GM12878 (cell line): ENCODE data around the gene MBIP. TPM values are rescaled to one million over a fixed set of nuclear protein-coding genes. Genes with fewer than 3 reads are reported as not detected.

ENCODE experiments used
- ATAC-seq: fragments of 200-7000 bp; cut with Tn5 transposase; 3 replicates; pipeline ENCODE4 v1.9.1; 2020; ENCODE audit warnings: mild to moderate bottlenecking, moderate library complexity
- Bru-seq: library from RNA; stranded (reverse); fragments of 400-500 nt; gene quantifications from one replicate; lab custom pipeline; 2021; lab: Mats Ljungman, UMichigan
- BruChase-seq, 2 experiments: library from RNA; stranded (reverse); fragments of 400-500 nt; gene quantifications; one replicate each; lab custom pipeline; 2021; lab: Mats Ljungman, UMichigan
- BruUV-seq: library from RNA; stranded (reverse); fragments of 400-500 nt; replicated peaks from 2 replicates; lab custom pipeline; 2021; lab: Mats Ljungman, UMichigan
- CTCF ChIA-PET: fragments of 300-600 bp; sonication (Branson Sonifier 250); formaldehyde crosslinking; extraction: SDS; loops from one replicate; lab custom pipeline; 2021; ENCODE audit warnings: inconsistent platforms; lab: Yijun Ruan, JAX
- POLR2A ChIA-PET: fragments of 350-600 bp; formaldehyde crosslinking; extraction: SDS; loops from one replicate; lab custom pipeline; 2021; ENCODE audit warnings: inconsistent platforms; lab: Charles Lee
- RAD21 ChIA-PET: fragments of 300-600 bp; sonication (Branson Sonifier 250); formaldehyde crosslinking; loops from one replicate; lab custom pipeline; 2023; ENCODE audit warnings: antibody characterized with exemption; ENCODE audit not compliant: unreplicated experiment; lab: Charles Lee
- SMC1A ChIA-PET: fragments of 300-600 bp; sonication (Branson Sonifier 250); formaldehyde crosslinking; loops from one replicate; lab custom pipeline; 2023; ENCODE audit not compliant: unreplicated experiment, uncharacterized antibody; lab: Charles Lee
- DNase-seq: peaks from one replicate; pipeline ENCODE4 v3.0.0-alpha.2; 2011; ENCODE audit warnings: low read depth, low spot score
- FAIRE-seq: peaks from 3 replicates; lab custom pipeline; 2011; peaks lifted over from hg19 to GRCh38; lab: Jason Lieb, UNC
- H2AFZ ChIP-seq: 2 replicates; pipeline ENCODE4 v1.6.0; 2011; ENCODE audit warnings: low read depth, low read length, control low read depth; ENCODE audit not compliant: control insufficient read depth
- H3K27ac ChIP-seq: 2 replicates; pipeline ENCODE4 v1.5.1; 2011; ENCODE audit warnings: control low read depth; ENCODE audit not compliant: control insufficient read depth, insufficient read depth
- H3K27me3 ChIP-seq, 2 experiments: replicated peaks in 1 of 2; 2 replicates each; pipeline versions ENCODE4 v1.6.0 to v1.6.1; 2011; ENCODE audit warnings: low read length in 1 of 2; ENCODE audit not compliant: control insufficient read depth in 2 of 2, insufficient read depth in 2 of 2
- H3K36me3 ChIP-seq, 2 experiments: 2 replicates each; pipeline ENCODE4 v1.5.1; 2011; ENCODE audit warnings: low read length in 1 of 2; ENCODE audit not compliant: control insufficient read depth in 2 of 2, insufficient read depth in 2 of 2
- H3K4me1 ChIP-seq: 2 replicates; pipeline ENCODE4 v1.6.1; 2011; ENCODE audit warnings: mild to moderate bottlenecking, low read length, moderate library complexity, mixed read lengths; ENCODE audit not compliant: control insufficient read depth, insufficient read depth
- H3K4me2 ChIP-seq: 2 replicates; pipeline ENCODE4 v1.6.0; 2011; ENCODE audit warnings: control low read depth; ENCODE audit not compliant: control insufficient read depth, insufficient read depth
- H3K4me3 ChIP-seq: fragments of 200-600 bp; sonication (generic); 2 replicates; pipeline ENCODE4 v1.5.1; 2016
- H3K79me2 ChIP-seq: 2 replicates; pipeline ENCODE4 v1.6.0; 2011; ENCODE audit warnings: low read length; ENCODE audit not compliant: control insufficient read depth, insufficient read depth
- H3K9ac ChIP-seq: 2 replicates; pipeline ENCODE4 v1.8.0; 2011; ENCODE audit warnings: low read length, control low read depth, mixed read lengths; ENCODE audit not compliant: control insufficient read depth, insufficient read depth
- H3K9me3 ChIP-seq: replicated peaks from 3 replicates; pipeline ENCODE4 v1.5.1; 2011; ENCODE audit warnings: mild to moderate bottlenecking, low read length; ENCODE audit not compliant: control insufficient read depth, insufficient read depth
- H4K20me1 ChIP-seq: 2 replicates; pipeline ENCODE4 v1.6.0; 2011; ENCODE audit not compliant: control insufficient read depth, insufficient read depth
- ATF3 ChIP-seq: IDR thresholded peaks from 2 replicates; pipeline ENCODE4 v1.6.1; 2011; ENCODE audit warnings: low read depth, mild to moderate bottlenecking, low read length, moderate library complexity, borderline replicate concordance; ENCODE audit errors: extremely low read depth
- BHLHE40 ChIP-seq, 2 experiments: fragments of 450-650 bp in 1 of 2; IDR thresholded peaks; 2 replicates each; pipeline ENCODE4 v1.6.1; 2011 to 2017; ENCODE audit warnings: low read depth in 2 of 2, borderline replicate concordance in 1 of 2, improper control_type of control experiment in 1 of 2, low read length in 1 of 2, mild to moderate bottlenecking in 1 of 2
- CHD1 ChIP-seq: IDR thresholded peaks from 2 replicates; pipeline ENCODE4 v1.6.1; 2012; ENCODE audit warnings: low read depth, low read length, improper control_type of control experiment
- DPF2 ChIP-seq: fragments of 450-650 bp; IDR thresholded peaks from 2 replicates; pipeline ENCODE4 v1.6.1; 2017; ENCODE audit warnings: mild to moderate bottlenecking
- EGR1 ChIP-seq, 2 experiments: IDR thresholded peaks; 1 replicate in 1 of 2; 2 replicates in 1 of 2; pipeline ENCODE4 v1.6.1; 2011 to 2012; ENCODE audit warnings: low read depth in 2 of 2, low read length in 2 of 2, borderline replicate concordance in 1 of 2, mild to moderate bottlenecking in 1 of 2, moderate library complexity in 1 of 2
- KDM1A ChIP-seq: fragments of 200-600 bp; sonication (generic); IDR thresholded peaks from 2 replicates; pipeline ENCODE4 v1.6.1; 2016; ENCODE audit warnings: borderline replicate concordance
- NR2C2 ChIP-seq: IDR thresholded peaks from 2 replicates; pipeline ENCODE4 v1.6.1; 2011; ENCODE audit warnings: borderline replicate concordance, low read depth; ENCODE audit not compliant: control insufficient read depth, insufficient read length
- PBX3 ChIP-seq: IDR thresholded peaks from 2 replicates; pipeline ENCODE4 v1.6.1; 2011; ENCODE audit warnings: mild to moderate bottlenecking, low read depth, low read length, moderate library complexity; ENCODE audit not compliant: insufficient replicate concordance
- SMAD5 ChIP-seq: IDR thresholded peaks from 2 replicates; pipeline ENCODE4 v1.6.1; 2016; ENCODE audit warnings: antibody characterized with exemption, low read depth
- SP1 ChIP-seq: IDR thresholded peaks from one replicate; pipeline ENCODE4 v1.6.1; 2011; ENCODE audit warnings: low read depth, low read length
- SRF ChIP-seq, 2 experiments: IDR thresholded peaks; 2 replicates each; pipeline ENCODE4 v1.6.1; 2011; ENCODE audit warnings: low read depth in 2 of 2, low read length in 2 of 2, mild to moderate bottlenecking in 1 of 2, moderate library complexity in 1 of 2
- SUZ12 ChIP-seq: fragments of 200-600 bp; sonication (generic); IDR thresholded peaks from one replicate; pipeline ENCODE4 v1.6.1; 2018; ENCODE audit warnings: antibody characterized with exemption, mild to moderate bottlenecking; ENCODE audit not compliant: unreplicated experiment
- YY1 ChIP-seq: IDR thresholded peaks from 2 replicates; pipeline ENCODE4 v1.6.1; 2011; ENCODE audit warnings: low read depth, mild to moderate bottlenecking, low read length
- WGBS: methylation state at CpG from one replicate; pipeline ENCODE4 v1.1.6; 2016; ENCODE audit warnings: low lambda C conversion rate; ENCODE audit not compliant: insufficient replicate concordance, insufficient coverage; ENCODE audit errors: missing lambda C conversion rate; 5-methylcytosine and 5-hydroxymethylcytosine counted together
- in situ Hi-C: fragments of 300-500 bp; cut with MboI; formaldehyde crosslinking; loops from 9 replicates; pipeline ENCODE4 v1.14.3; 2018; ENCODE audit warnings: mixed read lengths
- intact Hi-C: fragments of 100-400 bp; cut with micrococcal nuclease; formaldehyde crosslinking; loops from one replicate; pipeline ENCODE4 v1.14.2; 2022; ENCODE audit not compliant: unreplicated experiment
- long read RNA-seq, 2 experiments: library from polyadenylated mRNA; unstranded; transcript quantifications; one replicate each; pipeline ENCODE4 v2.0.0, GENCODE V29; 2019 to 2020
- polyA minus RNA-seq, 3 experiments: library from RNA; depleted of rRNA, polyadenylated mRNA; stranded (reverse); fragments of >200 nt; gene quantifications; 2 replicates each; pipeline ENCODE4 v1.2.3, GENCODE V29; 2011
- polyA plus RNA-seq, 11 experiments: library from polyadenylated mRNA; depleted of rRNA in 4 of 11; unstranded in 6 of 11; stranded (reverse) in 5 of 11; fragments of >200 nt; fragmentation: Nextera tagmentation in 4 of 11; fragmentation: Illumina TruSeq in 1 of 11; extraction: Ambion mirVana in 4 of 11; extraction: Trizol in 1 of 11; gene quantifications; 1 replicate in 1 of 11; 2 replicates in 10 of 11; pipeline versions ENCODE4 v1.2.1 to v1.2.3, GENCODE V29; 2011 to 2016; ENCODE audit warnings: inconsistent platforms in 2 of 11, missing spikeins in 2 of 11, low read depth in 1 of 11
- total RNA-seq, 4 experiments: library from RNA; depleted of rRNA in 3 of 4; stranded (reverse); fragments of >200 nt in 3 of 4; fragmentation: Illumina TruSeq in 1 of 4; extraction: Trizol in 1 of 4; gene quantifications; 2 replicates each; pipeline versions ENCODE4 v1.2.1 to v1.2.3, GENCODE V29; 2013 to 2021
- TF ChIP-seq, protein P1 (sequence below): fragments of 450-650 bp; IDR thresholded peaks from 2 replicates; pipeline ENCODE4 v1.6.1; 2016; ENCODE audit warnings: mild to moderate bottlenecking

Gene MBIP
- total RNA-seq (2013; cell fraction: nucleolus; rRNA removed): 41.6 and 43.2 TPM in 2 replicates
- total RNA-seq (2014; rRNA removed) (8.1 and 9.0 TPM in 2 replicates), total RNA-seq (2014; rRNA removed; fragmentation: Illumina TruSeq; extraction: Trizol) (17.4 and 20.1 TPM in 2 replicates), total RNA-seq (2021) (17.5 and 21.5 TPM in 2 replicates), polyA plus RNA-seq (2011; rRNA removed) (33.7 and 56.7 TPM in 2 replicates), polyA plus RNA-seq (2014; fragmentation: Illumina TruSeq; extraction: Trizol) (36.4 and 46.9 TPM in 2 replicates), polyA plus RNA-seq (2014; fragmentation: Nextera tagmentation; extraction: Ambion mirVana) (10 to 100 TPM; 31.3 to 43.5 TPM), polyA plus RNA-seq (2014; rRNA removed) (19.2 and 21.6 TPM in 2 replicates), polyA plus RNA-seq (2016; fragmentation: Nextera tagmentation; extraction: Ambion mirVana) (10 to 100 TPM; 33.0 to 35.8 TPM), polyA minus RNA-seq (2011; rRNA and poly(A)+ RNA removed) (17.1 and 23.0 TPM in 2 replicates), Bru-seq, nascent RNA (percentile 92 among the genes with signal in this experiment), BruChase-seq, experiment 1, labeled RNA remaining after a 6-hour chase (percentile 73 among the genes with signal in this experiment), BruChase-seq, experiment 2, labeled RNA remaining after a 2-hour chase (percentile 83 among the genes with signal in this experiment)
- polyA plus RNA-seq (2011; ENCODE audit: low read depth): 10.4 TPM
- 12.8 and 14.7 TPM in 2 replicates for polyA plus RNA-seq (2011; cell fraction: cytosol; rRNA removed)
- 21.7 and 30.6 TPM in 2 replicates for polyA plus RNA-seq (2011; cell fraction: nucleus; rRNA removed)
- 20.7 and 21.4 TPM in 2 replicates for polyA plus RNA-seq (2012)
- polyA minus RNA-seq (2011; cell fraction: cytosol; rRNA and poly(A)+ RNA removed): 7.6 and 9.1 TPM in 2 replicates
- polyA minus RNA-seq (2011; cell fraction: nucleus; rRNA and poly(A)+ RNA removed): 29.9 and 30.5 TPM in 2 replicates
- long read RNA-seq, experiment 1, transcript MBIP-201 (9 exons, 1,586 nt): minor isoform, 5 of 20 reads
- long read RNA-seq, experiment 1, transcript MBIP-203 (9 exons, 1,648 nt): major isoform, 13 of 20 reads
- long read RNA-seq, experiment 1, partial matches to known transcripts: 0 of 20 reads
- long read RNA-seq, experiment 1, other reads (novel, unspliced or antisense): 2 of 20 reads
- long read RNA-seq, experiment 2, transcript MBIP-203 (9 exons, 1,648 nt): major isoform, 110 of 150 reads
- long read RNA-seq, experiment 2, transcript MBIP-202 (8 exons, 1,449 nt): minor isoform, 6 of 150 reads
- long read RNA-seq, experiment 2, transcript MBIP-201 (9 exons, 1,586 nt): minor isoform, 18 of 150 reads
- long read RNA-seq, experiment 2, partial matches to known transcripts: 3 of 150 reads
- long read RNA-seq, experiment 2, other reads (novel, unspliced or antisense): 11 of 150 reads

DNA sequence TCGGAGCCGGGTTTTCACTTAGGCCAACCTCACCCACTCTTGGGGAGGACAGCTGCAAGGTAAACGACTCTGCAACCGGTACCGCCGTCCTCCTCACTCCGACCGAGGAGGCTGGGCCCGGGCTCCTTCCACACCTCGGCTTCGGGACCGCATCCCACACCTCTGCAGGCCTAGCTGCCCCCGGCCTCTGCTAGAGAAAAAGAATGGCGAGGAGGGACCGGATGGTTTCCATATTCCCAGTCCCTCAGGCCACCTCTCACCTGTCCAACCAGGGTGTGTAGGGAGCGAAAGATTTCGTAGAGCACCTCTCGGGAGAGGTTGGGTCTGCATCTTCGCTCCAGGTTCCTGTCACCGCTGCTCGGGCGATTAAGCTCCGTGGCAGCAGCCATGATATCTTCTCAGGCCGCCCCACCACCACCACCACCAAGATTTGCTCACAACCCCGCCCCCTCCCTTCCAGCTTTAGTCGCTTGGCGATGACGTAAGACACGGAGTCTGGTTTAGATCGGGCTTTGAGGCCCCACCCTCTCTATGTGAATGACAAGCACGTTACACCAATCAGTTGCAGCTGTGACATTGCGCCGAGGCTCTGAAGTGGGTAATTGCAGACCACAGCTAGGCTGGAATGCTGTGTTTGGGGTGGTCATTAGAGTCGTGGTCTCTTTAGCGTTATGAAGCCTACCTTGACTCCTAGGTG is at the start of gene MBIP:
MBIP (minus strand) TSS at position 438 of the 697 bp plus-strand sequence; CDS start at position 389, 49 bp downstream.
- Histone ChIP-seq H3K4me1 (peaks cover 4% of the 10 kb centered on the region; the same call in 1 of the 2 replicates), H3K27ac (peak within 1 kb of the TSS; percentile 85), H3K36me3 (no peaks in the 10 kb centered on the region), H3K4me2 (peak within 1 kb of the TSS; percentile 86), H2AFZ (peak within 1 kb of the TSS; percentile 100), H3K27me3 (no peaks in the 10 kb centered on the region; a peak in 1 of 4 replicates), H4K20me1 (no peaks in the 10 kb centered on the region), H3K79me2 (peaks cover 50% of the 10 kb centered on the region), H3K4me3 (peak within 1 kb of the TSS; percentile 99), H3K9me3 (no peaks in the 10 kb centered on the region), H3K9ac (peak within 1 kb of the TSS; percentile 94)
- RAD21 ChIA-PET: no interaction called here
- DNase-seq (peak; percentile 86), ATAC-seq (peak; percentile 97), FAIRE-seq (peak; percentile 89)
- in situ Hi-C loops (no loop called here), intact Hi-C loops (no loop called here)
- CTCF ChIA-PET: interaction anchor here (0.8 to 1.6 kb wide), 6 partner anchors 16 to 252 kb away, joined by 3 to 5 read pairs (median 3); no protein-coding TSS in a partner anchor
- under 1% methylated on average over 35 of the region's 35 CpGs for WGBS
- TSS peak; percentile 84 for BruUV-seq
- SMC1A ChIA-PET: interaction anchor here (0.7 to 1.0 kb wide), 2 partner anchors 15 to 48 kb away, joined by 3 to 4 read pairs; no protein-coding TSS in a partner anchor
- POLR2A ChIA-PET: interaction anchor here (0.6 to 1.0 kb wide), 3 partner anchors 17 to 494 kb away, joined by 3 to 7 read pairs (median 3); no protein-coding TSS in a partner anchor
- TF ChIP-seq SUZ12 (no peak), DPF2 (0 out of 2 replicates have a peak, but pooled peaks have one; percentile 16), BHLHE40 (IDR thresholded peaks at IDR 0.05; ENCODE audit: borderline replicate concordance in 1 of 2, low read depth in 2 of 2, low read length in 1 of 2) (no peak), PBX3 (peak; percentile 94), KDM1A (no peak), SRF (IDR thresholded peaks at IDR 0.05; ENCODE audit: low read depth in 2 of 2, low read length in 2 of 2) (peak in 1 of 2 experiments; percentile 79; a peak in 2 of 4 replicates), ATF3 (peak; percentile 56; the same call in 1 of the 2 replicates), YY1 (peak; percentile 78; the same call in 1 of the 2 replicates), CHD1 (no peak), SMAD5 (peak; percentile 44; the same call in 1 of the 2 replicates), NR2C2 (no peak), SP1 (peak; percentile 81), EGR1 (IDR thresholded peaks at IDR 0.05; ENCODE audit: borderline replicate concordance in 1 of 2, low read depth in 2 of 2, low read length in 2 of 2) (0 out of 3 replicates have a peak, but pooled peaks of 1 of the 2 experiments have one; percentile 29)
- TF ChIP-seq, protein P1, sequence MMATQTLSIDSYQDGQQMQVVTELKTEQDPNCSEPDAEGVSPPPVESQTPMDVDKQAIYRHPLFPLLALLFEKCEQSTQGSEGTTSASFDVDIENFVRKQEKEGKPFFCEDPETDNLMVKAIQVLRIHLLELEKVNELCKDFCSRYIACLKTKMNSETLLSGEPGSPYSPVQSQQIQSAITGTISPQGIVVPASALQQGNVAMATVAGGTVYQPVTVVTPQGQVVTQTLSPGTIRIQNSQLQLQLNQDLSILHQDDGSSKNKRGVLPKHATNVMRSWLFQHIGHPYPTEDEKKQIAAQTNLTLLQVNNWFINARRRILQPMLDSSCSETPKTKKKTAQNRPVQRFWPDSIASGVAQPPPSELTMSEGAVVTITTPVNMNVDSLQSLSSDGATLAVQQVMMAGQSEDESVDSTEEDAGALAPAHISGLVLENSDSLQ: peak; percentile 98
